Osteocyte (in vitro differentiated cells): Measurements from ENCODE around the gene DPP7. TPM values are rescaled to one million over a fixed set of nuclear protein-coding genes. Genes with fewer than 3 reads are reported as not detected.
A peak's percentile ranks its signal among the peaks of the same experiment; 100 is the strongest.

ENCODE experiments used
- DNase-seq: peaks from one replicate; pipeline ENCODE4 v3.0.0; 2021; ENCODE audit warnings: mixed read lengths; ENCODE audit not compliant: unreplicated experiment; ENCODE audit errors: extremely low spot score
- H3K27ac Mint-ChIP-seq: one replicate; pipeline ENCODE4 v1.8.0; 2021; ENCODE audit warnings: mild to moderate bottlenecking, mixed read lengths; ENCODE audit not compliant: unreplicated experiment
- H3K27me3 Mint-ChIP-seq: one replicate; pipeline ENCODE4 v1.8.0; 2021; ENCODE audit warnings: mixed read lengths; ENCODE audit not compliant: unreplicated experiment
- H3K36me3 Mint-ChIP-seq: one replicate; pipeline ENCODE4 v1.8.0; 2021; ENCODE audit warnings: mixed read lengths; ENCODE audit not compliant: unreplicated experiment
- H3K4me1 Mint-ChIP-seq: one replicate; pipeline ENCODE4 v1.8.0; 2021; ENCODE audit warnings: mixed read lengths; ENCODE audit not compliant: unreplicated experiment
- H3K4me3 Mint-ChIP-seq: one replicate; pipeline ENCODE4 v1.8.0; 2021; ENCODE audit warnings: mild to moderate bottlenecking, moderate library complexity, mixed read lengths; ENCODE audit not compliant: unreplicated experiment
- H3K9me3 Mint-ChIP-seq: one replicate; pipeline ENCODE4 v1.8.0; 2021; ENCODE audit warnings: mixed read lengths; ENCODE audit not compliant: unreplicated experiment
- CTCF ChIP-seq: fragments of 200-600 bp; sonication (generic); IDR thresholded peaks from 2 replicates; pipeline ENCODE4 v1.5.0; 2021; ENCODE audit warnings: antibody characterized with exemption, mild to moderate bottlenecking, moderate library complexity
- long read RNA-seq: library from polyadenylated mRNA; unstranded; transcript quantifications from one replicate; pipeline ENCODE4 v2.0.0, GENCODE V29; 2021
- total RNA-seq: library from RNA; stranded (reverse); gene quantifications from 2 replicates; pipeline ENCODE4 v1.2.1, GENCODE V29; 2021

The DPP7 gene
- 118 TPM in 2 replicates for total RNA-seq
- long read RNA-seq, transcript DPP7-201 (13 exons, 1,590 nt), result major isoform, 11 of 14 reads
- long read RNA-seq, partial matches to known transcripts, result 1 of 14 reads
- long read RNA-seq, other reads (novel, unspliced or antisense), result 2 of 14 reads

DNA sequence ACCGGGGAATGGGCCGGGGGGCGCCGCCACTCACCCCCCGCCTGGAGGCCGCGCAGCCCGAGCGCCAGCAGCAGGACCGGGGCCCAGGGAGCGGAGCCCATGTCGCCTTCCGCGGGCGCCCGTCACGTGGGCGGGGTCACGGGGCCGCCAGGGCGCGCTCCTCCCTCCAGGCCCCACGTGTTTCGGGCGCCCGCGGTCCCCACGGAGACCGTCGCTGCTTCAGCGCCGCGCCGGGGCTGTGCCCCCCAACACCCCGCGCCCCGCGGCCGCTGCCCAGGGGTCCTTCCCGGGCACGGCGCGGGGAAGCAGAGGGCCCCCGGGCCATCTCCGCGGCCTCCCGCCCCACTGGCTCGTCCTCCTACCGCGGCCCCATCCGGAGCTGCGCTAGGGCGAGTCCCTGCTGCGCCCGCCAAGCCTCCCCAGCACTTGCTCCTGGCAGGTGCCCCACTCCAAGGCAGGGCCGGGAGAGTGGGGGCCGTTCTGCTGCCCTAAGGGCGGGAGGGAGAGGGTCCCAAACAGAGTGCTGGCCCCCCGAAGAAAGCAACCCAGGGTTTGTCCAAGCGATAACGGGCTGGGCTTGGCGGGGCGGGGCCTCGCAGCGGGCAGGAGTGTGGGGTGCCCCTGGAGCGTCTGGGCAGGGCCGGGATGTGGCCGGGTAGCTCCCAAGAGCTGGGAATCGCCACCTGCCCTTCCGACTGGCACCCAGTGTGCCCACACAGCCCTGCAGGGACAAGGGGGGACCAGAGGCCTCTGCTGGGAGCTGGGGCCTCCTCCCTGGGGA is at the start of gene DPP7:
TSS of gene DPP7 (minus strand) at position 121 of the 781 bp plus-strand sequence. CDS start at position 101, 20 bp downstream.
- Mint-ChIP-seq H3K4me3 (peak within 1 kb of the TSS; percentile 59), H3K4me1 (peaks cover 3% of the 10 kb centered on the region), H3K27me3 (no peaks in the 10 kb centered on the region), H3K27ac (no peak within 1 kb of the TSS), H3K9me3 (no peaks in the 10 kb centered on the region), H3K36me3 (no peaks in the 10 kb centered on the region)
- DNase-seq, result no peak
- no peak for TF ChIP-seq CTCF

DNA sequence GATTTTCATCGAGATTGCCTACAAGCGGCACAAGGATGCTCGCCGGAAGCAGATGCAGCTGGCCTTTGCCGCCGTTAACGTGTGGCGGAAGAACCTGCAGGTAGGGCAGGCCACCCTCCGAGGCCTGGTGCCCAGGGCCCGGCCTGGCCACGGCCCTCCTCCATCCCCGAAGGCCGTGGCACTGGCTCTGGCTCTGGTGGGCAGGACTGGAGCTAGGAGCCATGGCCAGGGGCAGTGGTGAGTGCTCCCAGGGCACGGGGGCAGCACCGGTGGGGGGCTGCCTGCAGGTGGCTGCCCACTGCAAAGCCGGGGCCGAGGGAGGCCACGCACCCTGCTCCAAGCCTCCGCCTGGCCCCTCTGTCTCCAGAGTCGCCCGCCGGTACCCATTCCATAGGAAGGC is 49.3 kb upstream of the DPP7 start:
- no peak for DNase-seq
- H3K9me3 Mint-ChIP-seq, result no peaks in the 10 kb centered on the region

DNA sequence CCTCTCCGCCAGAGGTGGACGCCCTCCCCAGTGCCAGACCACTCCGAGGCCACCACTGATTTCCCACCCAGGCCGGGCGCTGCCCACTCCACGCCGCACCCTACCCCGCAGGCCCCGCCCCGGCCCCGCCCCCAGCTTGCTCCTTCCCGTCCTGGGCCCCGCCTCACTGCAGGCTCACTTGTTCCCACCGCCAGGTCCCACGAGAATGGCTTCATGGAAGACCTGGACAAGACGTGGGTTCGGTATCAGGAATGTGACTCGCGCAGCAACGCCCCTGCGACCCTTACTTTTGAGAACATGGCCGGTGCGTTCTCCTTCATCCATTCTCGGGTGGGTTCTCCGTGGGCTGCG is 48.8 kb upstream of the DPP7 start:
- Mint-ChIP-seq H3K9me3 (no peaks in the 10 kb centered on the region), H3K36me3 (no peaks in the 10 kb centered on the region), H3K27me3 (peaks cover 26% of the 10 kb centered on the region), H3K27ac (no peak overlapping the region), H3K4me3 (no peak overlapping the region), H3K4me1 (peaks cover 3% of the 10 kb centered on the region)
- no peak for TF ChIP-seq CTCF
- no peak for DNase-seq

More for the DNA sequence above, 49.3 kb upstream of the DPP7 start:
- no peak for TF ChIP-seq CTCF
- H3K4me1 Mint-ChIP-seq, result peaks cover 4% of the 10 kb centered on the region
- H3K27ac Mint-ChIP-seq, result no peak overlapping the region
- H3K36me3 Mint-ChIP-seq, result no peaks in the 10 kb centered on the region
- H3K27me3 Mint-ChIP-seq, result peaks cover 24% of the 10 kb centered on the region
- H3K4me3 Mint-ChIP-seq, result no peak overlapping the region

- H3K27me3 Mint-ChIP-seq, result peaks cover 26% of the 10 kb centered on the region
- DNase-seq, result no peak
- no peak overlapping the region for H3K4me3 Mint-ChIP-seq
Observed at GRCh38 chr9:137162505-137163364, 48.2 kb upstream of the DPP7 start.

More at GRCh38 chr9:137162505-137163364, 48.2 kb upstream of the DPP7 start:
- Mint-ChIP-seq H3K9me3 (no peaks in the 10 kb centered on the region), H3K4me1 (peaks cover 3% of the 10 kb centered on the region), H3K36me3 (no peaks in the 10 kb centered on the region), H3K27ac (no peak overlapping the region)
- no peak for TF ChIP-seq CTCF
